Skeletal muscle tissue (tissue), 4 donors: ENCODE results near the gene IGF1R. TPM values are rescaled to one million over a fixed set of nuclear protein-coding genes. Genes with fewer than 3 reads are reported as not detected.

Experiments used
- H3K27ac ChIP-seq: one replicate; pipeline ENCODE4 v1.7.0; 2013; ENCODE audit warnings: mild to moderate bottlenecking, low read depth, low read length, inconsistent platforms
- H3K27me3 ChIP-seq, 3 donors: one replicate each; pipeline ENCODE4 v1.7.0; 2013; ENCODE audit warnings: low read length in 3 of 3; ENCODE audit not compliant: control insufficient read depth in 3 of 3, insufficient read depth in 3 of 3
- H3K36me3 ChIP-seq, 3 donors: one replicate each; pipeline ENCODE4 v1.7.0; 2013; ENCODE audit warnings: low read length in 3 of 3; ENCODE audit not compliant: control insufficient read depth in 3 of 3, insufficient read depth in 3 of 3
- H3K4me1 ChIP-seq, 3 donors: one replicate each; pipeline ENCODE4 v1.7.0; 2013; ENCODE audit warnings: low read length in 3 of 3, mild to moderate bottlenecking in 3 of 3; ENCODE audit not compliant: control insufficient read depth in 3 of 3, insufficient read depth in 3 of 3
- H3K4me3 ChIP-seq, 3 donors: one replicate each; pipeline ENCODE4 v1.7.0; 2013; ENCODE audit warnings: low read length in 3 of 3
- H3K9ac ChIP-seq, 3 donors: one replicate each; pipeline ENCODE4 v1.7.0; 2013; ENCODE audit warnings: low read length in 3 of 3, mild to moderate bottlenecking in 3 of 3, moderate library complexity in 2 of 3, low read depth in 1 of 3
- H3K9me3 ChIP-seq, 3 donors: one replicate each; pipeline ENCODE4 v1.7.0; 2013; ENCODE audit warnings: low read length in 3 of 3; ENCODE audit not compliant: control insufficient read depth in 3 of 3
- total RNA-seq: library from RNA; depleted of rRNA; stranded (reverse); fragments of >200 nt; gene quantifications from one replicate; pipeline ENCODE4 v1.2.3, GENCODE V29; 2014
- donor health status: Osteomylitis.

The IGF1R gene
- total RNA-seq, 1 donor from 2014 or later: 25.6 TPM

- Histone ChIP-seq H3K36me3 (no peaks in the 10 kb centered on the region), H3K27ac (no peak overlapping the region), H3K9me3 (no peaks in the 10 kb centered on the region), H3K4me3 (no peak overlapping the region), H3K27me3 (no peaks in the 10 kb centered on the region), H3K9ac (no peak overlapping the region), H3K4me1 (peaks cover 2 to 19% (median 11%) of the 10 kb centered on the region in 3 donors)
These were observed 329.1 kb downstream of the IGF1R start for GRCh38 chr15:98977441-98977840.

GRCh38 chr15:98978153-98978552 lies 329.8 kb downstream of the IGF1R start:
- no peaks in the 10 kb centered on the region for H3K27me3 ChIP-seq
- H3K27ac ChIP-seq: no peak overlapping the region
- no peak overlapping the region for H3K4me3 ChIP-seq
- H3K9me3 ChIP-seq: no peaks in the 10 kb centered on the region
- H3K4me1 ChIP-seq: peaks cover 2 to 23% (median 15%) of the 10 kb centered on the region in 3 donors
- no peak overlapping the region for H3K9ac ChIP-seq
- no peaks in the 10 kb centered on the region for H3K36me3 ChIP-seq

DNA sequence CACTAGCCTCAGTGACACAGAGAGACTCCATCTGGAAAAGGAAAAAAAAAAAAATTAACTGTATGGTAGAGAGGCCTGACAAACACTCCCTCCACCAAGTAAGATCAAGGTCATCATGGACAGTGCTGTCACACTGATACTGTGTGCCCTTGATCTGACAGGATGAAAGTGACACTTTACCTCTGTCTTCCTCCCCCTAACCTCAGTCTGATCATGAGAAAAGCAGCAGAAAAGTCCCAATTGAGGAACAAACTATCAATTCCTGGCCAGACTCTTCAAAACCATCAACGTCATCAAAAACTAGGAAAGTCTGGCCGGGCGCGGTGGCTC lies 332.5 kb downstream of the IGF1R start:
- peaks cover 2 to 35% (median 30%) of the 10 kb centered on the region in 3 donors for H3K4me1 ChIP-seq
- H3K27ac ChIP-seq: peak overlapping the region; percentile 88
- no peak overlapping the region for H3K4me3 ChIP-seq

DNA sequence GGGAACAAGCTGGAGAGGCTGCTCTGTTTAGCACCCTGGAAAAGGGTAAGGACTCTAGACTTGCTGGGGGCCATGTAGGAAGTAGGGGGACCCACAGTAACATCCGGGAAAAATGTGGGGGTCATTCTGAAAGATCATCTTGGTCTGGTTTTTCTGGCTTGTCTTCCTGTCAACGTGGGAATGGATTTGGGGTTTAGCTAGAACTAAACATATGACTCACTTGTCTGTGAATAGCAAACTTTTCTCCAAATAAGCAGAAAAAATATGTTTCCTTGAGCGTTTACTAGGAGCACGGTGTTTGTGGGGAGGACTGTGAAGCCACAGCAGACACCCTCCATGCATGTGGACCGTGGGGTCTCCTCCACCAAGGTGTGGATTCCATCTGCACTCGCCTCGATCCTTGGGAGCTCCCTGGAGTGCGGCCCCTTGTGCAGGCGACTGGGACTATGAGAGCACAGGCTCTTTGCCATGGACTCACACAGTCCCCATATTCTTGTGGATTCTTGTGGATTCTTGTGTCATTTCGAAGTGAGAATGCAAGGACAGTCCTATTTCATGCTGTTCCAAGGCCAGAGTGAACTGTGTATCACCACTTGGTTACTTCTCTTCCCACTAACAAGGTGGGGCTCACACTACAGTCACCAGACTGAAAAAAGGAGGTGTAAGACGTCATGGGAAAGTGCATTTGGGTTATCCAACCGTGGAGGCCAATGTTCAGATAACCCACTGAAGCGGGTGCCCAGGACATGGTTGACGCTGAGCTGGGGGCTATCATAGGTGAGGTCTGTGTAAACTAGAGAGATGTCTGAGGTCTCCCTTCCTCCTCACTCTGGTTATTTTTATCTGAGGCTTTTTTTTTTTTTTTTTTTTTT lies 333.7 kb downstream of the IGF1R start:
- peak overlapping the region in 1 of 3 donors; percentile 24 for H3K4me3 ChIP-seq
- H3K9me3 ChIP-seq: no peaks in the 10 kb centered on the region
- peaks cover 2 to 35% (median 30%) of the 10 kb centered on the region in 3 donors for H3K4me1 ChIP-seq
- H3K9ac ChIP-seq: peak overlapping the region in 1 of 3 donors; percentile 58
- H3K27ac ChIP-seq: peak overlapping the region; percentile 88
- no peaks in the 10 kb centered on the region for H3K27me3 ChIP-seq
- no peaks in the 10 kb centered on the region for H3K36me3 ChIP-seq

More for the DNA sequence above, 332.5 kb downstream of the IGF1R start:
- Histone ChIP-seq H3K9ac (no peak overlapping the region), H3K27me3 (no peaks in the 10 kb centered on the region), H3K9me3 (no peaks in the 10 kb centered on the region), H3K36me3 (no peaks in the 10 kb centered on the region)

DNA sequence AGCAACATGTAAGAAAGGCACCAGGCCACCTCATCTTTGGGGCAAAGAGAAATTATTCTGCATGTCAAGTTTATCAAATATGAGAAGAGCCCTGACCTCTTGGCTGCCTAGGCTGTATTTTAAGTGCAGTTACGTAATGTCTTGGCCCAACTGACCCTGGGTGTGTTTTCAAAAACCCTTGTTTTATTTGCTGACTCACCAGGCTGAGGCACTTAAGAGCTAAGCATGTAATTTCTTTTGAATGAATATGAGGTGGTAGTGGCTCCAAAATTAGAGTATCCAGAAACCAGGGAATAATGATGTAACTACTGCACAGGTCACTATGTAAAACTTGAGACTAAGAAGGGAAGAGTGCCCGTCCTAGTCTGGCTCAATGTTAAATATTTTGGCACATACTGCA lies 335.0 kb downstream of the IGF1R start:
- H3K27ac ChIP-seq: peak overlapping the region; percentile 88

DNA sequence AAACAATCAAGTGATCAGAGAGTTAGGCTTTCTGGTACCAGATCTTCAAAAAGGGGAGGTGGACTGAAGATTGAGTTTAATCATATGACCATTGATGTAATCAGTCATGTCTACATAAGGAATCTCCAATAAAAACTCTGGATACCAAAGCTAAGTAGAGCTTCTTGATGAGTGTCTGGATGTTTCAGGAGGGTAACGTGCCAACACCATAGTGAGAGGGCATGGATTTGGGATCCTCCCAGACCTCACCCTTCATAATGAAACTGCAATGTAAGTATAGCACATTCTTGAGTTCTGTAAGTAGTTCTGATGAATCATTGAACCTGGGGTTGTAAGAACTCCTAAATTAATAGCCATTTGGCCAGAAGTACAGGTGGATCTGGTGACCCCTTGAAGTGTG lies 337.9 kb downstream of the IGF1R start:
- H3K4me3 ChIP-seq: no peak overlapping the region

More for the DNA sequence above, 335.0 kb downstream of the IGF1R start:
- Histone ChIP-seq H3K27me3 (no peaks in the 10 kb centered on the region), H3K36me3 (no peaks in the 10 kb centered on the region), H3K4me1 (peaks cover 2 to 35% (median 30%) of the 10 kb centered on the region in 3 donors), H3K9ac (peak overlapping the region; percentile 11 to 46 (median 30)), H3K4me3 (no peak overlapping the region), H3K9me3 (no peaks in the 10 kb centered on the region)

GRCh38 chr15:98994892-98995291 lies 346.6 kb downstream of the IGF1R start:
- Histone ChIP-seq H3K4me1 (peaks cover 13 to 15% (median 15%) of the 10 kb centered on the region in 3 donors), H3K27me3 (no peaks in the 10 kb centered on the region), H3K27ac (no peak overlapping the region), H3K9me3 (no peaks in the 10 kb centered on the region), H3K4me3 (no peak overlapping the region), H3K36me3 (no peaks in the 10 kb centered on the region), H3K9ac (no peak overlapping the region)

More for the DNA sequence above, 337.9 kb downstream of the IGF1R start:
- Histone ChIP-seq H3K4me1 (peaks cover 0 to 25% (median 22%) of the 10 kb centered on the region in 3 donors), H3K36me3 (no peaks in the 10 kb centered on the region), H3K9ac (no peak overlapping the region), H3K27ac (no peak overlapping the region), H3K27me3 (no peaks in the 10 kb centered on the region), H3K9me3 (no peaks in the 10 kb centered on the region)

DNA sequence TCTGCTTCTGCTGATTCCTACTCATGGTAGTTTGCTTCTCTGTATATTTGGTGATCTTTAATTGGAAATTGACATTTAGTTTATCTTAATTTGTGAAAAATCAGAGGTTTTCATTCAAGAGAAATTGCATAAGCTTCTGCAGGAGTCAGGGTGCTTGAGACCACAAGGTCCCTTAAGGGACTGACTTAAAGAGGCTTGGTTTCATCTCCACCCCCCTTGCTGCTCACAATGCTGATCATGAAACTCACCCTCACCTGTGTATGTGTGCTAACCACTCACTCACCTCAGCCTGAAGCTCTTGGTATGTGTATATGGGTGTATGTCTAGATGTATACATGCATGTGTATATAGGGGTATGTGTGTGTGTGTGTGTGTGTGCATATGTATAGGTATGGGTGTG lies 347.8 kb downstream of the IGF1R start:
- Histone ChIP-seq H3K9ac (no peak overlapping the region), H3K4me1 (peaks cover 13 to 15% (median 15%) of the 10 kb centered on the region in 3 donors), H3K9me3 (no peaks in the 10 kb centered on the region), H3K27me3 (no peaks in the 10 kb centered on the region), H3K36me3 (peaks cover 0 to 1% (median 0%) of the 10 kb centered on the region in 3 donors), H3K27ac (no peak overlapping the region), H3K4me3 (no peak overlapping the region)

- Histone ChIP-seq H3K27ac (no peak overlapping the region), H3K36me3 (peaks cover 0 to 2% (median 0%) of the 10 kb centered on the region in 3 donors)
These were observed 348.3 kb downstream of the IGF1R start for GRCh38 chr15:98996624-98997023.

DNA sequence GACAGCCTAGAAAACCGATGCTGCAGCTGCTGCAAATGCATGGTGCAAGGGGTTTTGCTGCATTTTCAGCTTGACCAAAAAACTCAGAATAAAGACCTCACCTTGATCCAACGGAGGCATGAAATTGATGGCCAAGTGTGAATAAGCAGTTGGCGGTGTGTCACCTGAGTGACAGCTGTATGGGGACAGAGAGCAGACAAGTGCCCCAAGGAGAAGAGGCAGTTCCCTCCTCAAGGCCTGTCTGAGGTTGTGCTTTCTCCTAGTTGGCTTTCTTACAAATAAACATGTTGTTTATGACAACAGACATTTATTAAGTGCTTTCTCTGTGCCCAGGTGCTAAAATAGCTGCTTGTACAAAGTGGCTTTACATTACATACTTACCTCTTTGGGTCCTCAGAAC lies 349.0 kb downstream of the IGF1R start:
- Histone ChIP-seq H3K9ac (peak overlapping the region in 1 of 3 donors; percentile 63), H3K27me3 (no peaks in the 10 kb centered on the region), H3K4me1 (peaks cover 13 to 15% (median 15%) of the 10 kb centered on the region in 3 donors), H3K9me3 (no peaks in the 10 kb centered on the region), H3K4me3 (no peak overlapping the region), H3K36me3 (peaks cover 0 to 2% (median 0%) of the 10 kb centered on the region in 3 donors), H3K27ac (peak overlapping the region; percentile 26)

More at GRCh38 chr15:98996624-98997023, 348.3 kb downstream of the IGF1R start:
- no peak overlapping the region for H3K9ac ChIP-seq
- peaks cover 13 to 15% (median 15%) of the 10 kb centered on the region in 3 donors for H3K4me1 ChIP-seq
- H3K9me3 ChIP-seq: no peaks in the 10 kb centered on the region
- H3K27me3 ChIP-seq: no peaks in the 10 kb centered on the region
- no peak overlapping the region for H3K4me3 ChIP-seq
